ENCODE data around the gene NFE2L1.

DNA sequence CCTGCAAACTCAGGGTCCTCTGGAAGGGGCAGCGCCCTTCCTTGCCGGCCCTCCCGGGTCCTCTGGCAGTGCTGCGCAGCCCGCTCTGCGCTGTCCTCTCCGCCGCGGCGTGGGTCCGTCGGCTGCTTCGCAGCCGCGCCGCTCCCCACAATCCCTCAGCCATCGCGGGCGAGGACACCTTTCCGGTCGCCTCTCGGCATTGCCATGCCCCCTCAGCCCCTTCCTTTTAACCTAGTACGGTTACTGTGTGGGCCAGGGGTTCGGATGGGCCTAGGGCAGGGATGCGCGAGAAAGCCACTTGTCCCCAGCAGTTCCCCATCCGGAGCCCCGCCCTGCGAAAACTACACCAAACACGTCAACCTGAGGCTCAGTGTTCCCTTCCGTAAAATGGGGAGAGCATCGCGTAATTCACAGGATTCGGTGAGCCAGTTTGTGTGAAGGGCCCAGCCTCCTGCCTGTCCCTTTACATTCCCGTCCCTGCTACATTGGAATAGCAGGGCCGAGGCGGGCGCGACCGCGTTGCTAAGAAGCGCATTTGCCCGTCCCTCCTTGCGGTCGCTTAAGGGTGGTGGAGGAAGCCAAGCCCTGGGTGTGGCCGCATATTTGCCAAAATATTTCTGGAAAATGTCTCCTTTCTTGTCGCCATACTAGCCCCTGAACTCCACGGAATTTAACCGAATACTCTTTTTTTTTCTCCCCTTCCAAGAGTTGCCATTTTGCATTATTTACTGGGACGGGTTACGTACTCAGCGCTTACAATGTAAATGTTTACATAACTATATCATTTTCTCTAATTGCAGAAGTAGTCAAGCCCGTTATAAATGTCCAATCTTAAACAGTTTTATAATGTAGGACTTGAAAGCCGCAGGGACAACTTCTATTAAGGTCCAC lies 23.8 kb upstream of the NFE2L1 start:
- TF ChIP-seq, protein P1, sequence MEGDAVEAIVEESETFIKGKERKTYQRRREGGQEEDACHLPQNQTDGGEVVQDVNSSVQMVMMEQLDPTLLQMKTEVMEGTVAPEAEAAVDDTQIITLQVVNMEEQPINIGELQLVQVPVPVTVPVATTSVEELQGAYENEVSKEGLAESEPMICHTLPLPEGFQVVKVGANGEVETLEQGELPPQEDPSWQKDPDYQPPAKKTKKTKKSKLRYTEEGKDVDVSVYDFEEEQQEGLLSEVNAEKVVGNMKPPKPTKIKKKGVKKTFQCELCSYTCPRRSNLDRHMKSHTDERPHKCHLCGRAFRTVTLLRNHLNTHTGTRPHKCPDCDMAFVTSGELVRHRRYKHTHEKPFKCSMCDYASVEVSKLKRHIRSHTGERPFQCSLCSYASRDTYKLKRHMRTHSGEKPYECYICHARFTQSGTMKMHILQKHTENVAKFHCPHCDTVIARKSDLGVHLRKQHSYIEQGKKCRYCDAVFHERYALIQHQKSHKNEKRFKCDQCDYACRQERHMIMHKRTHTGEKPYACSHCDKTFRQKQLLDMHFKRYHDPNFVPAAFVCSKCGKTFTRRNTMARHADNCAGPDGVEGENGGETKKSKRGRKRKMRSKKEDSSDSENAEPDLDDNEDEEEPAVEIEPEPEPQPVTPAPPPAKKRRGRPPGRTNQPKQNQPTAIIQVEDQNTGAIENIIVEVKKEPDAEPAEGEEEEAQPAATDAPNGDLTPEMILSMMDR (IDR thresholded peaks at IDR 0.05 in 4 of 5, conservative IDR thresholded peaks at IDR 0.05 in 1 of 5) = no peak
- no peak for TF ChIP-seq POLR2A (IDR thresholded peaks at IDR 0.05)
